Activated CD8-positive, alpha-beta memory T cell treated with anti-CD3 and anti-CD28 coated beads for 48 hours (primary cell): ENCODE data around the gene PHF2.

ENCODE experiments used
- DNase-seq, 3 experiments: peaks; one replicate each; pipeline ENCODE4 v3.0.0-alpha.2; 2020; ENCODE audit warnings: low read depth in 2 of 3, low spot score in 2 of 3

Gene PHF2

DNA sequence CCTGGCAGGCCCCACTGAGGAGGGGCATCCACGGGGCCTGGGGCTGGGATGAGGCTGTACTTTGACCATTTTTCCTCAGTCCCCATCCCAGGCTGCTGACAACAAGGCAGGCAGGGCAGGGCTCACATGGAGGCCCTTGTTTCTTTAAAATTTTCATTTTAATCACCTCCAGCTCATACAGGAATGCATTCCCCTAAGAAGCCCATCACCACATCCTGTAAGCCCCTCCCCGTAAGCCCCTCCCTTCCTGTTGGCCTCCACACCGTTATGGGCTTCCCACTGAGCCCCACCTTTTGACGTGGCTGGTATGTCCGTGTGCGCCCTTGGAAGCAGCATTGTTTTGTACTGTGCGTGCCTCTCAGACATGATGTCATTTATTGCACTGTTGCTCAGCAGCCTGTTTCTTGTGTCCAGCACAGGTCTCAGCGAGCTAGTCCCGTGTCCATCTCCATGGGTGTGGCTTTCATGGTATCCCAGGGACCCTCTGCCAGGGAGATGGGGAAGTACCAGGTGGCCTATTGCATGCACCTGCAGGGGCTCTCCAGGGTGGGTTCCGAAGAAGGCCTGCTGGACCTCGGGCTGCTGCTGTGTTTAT is 22.4 kb downstream of the PHF2 start:
- DNase-seq, result no peak

DNA sequence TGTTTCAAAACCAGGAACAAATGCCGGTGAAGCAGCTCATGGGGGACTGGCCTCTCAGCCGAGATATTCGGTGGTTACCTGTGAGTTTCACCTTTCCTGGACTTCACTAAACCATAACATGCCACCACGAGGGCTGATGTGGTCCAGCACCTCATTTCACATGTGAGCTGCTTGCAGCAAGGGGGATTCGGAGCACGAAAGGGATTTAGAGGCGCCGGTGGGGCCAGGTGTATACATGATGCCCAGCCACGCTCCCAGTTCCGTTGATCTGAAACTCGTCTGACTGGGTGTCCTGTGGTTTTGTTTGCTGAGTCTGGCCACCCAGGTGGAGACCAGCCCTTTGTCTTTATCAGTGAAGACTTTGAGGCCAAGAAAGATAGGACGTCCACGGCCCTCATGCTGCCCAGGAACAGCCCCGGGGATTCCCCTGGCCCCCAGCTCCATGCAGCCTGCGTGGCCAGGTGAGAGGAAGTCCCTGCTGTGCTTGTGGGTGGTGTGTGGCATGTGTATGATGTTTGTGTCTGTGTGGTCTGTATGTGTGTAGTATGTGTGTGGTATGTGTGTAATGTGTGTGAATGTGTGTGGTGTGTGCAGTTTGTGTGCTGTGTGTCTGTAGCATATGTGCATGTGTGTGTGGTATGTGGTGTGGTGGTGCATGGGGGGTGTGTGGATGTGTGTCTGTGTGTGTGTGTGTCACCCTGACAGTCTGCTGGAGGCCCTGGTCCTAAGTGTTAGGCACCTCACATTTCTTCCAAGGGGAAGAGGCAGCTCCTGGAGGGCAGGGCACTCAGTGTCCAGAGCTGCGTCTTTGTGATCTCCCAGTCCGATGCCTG is 23.4 kb downstream of the PHF2 start:
- no peak for DNase-seq

DNA sequence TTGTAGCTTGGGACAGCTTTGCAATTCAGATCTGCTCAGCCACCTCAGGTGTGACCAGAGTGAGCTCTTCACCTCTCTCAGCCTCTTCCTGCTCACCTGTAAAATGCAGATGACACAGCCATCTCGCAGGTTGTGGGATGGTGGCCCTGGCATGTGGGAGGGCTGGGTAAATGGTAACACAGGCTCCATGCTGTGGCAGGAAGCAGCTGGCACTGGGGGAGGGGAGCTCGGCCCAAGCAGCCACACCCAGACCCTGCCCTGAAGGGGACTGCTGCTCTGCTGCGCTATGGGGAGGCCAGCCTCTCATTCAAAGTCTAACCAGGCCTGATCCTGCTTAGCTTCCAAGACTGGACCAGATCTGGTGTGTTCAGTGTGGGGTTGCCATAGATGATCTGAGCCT is 24.1 kb downstream of the PHF2 start:
- DNase-seq, result no peak

DNA sequence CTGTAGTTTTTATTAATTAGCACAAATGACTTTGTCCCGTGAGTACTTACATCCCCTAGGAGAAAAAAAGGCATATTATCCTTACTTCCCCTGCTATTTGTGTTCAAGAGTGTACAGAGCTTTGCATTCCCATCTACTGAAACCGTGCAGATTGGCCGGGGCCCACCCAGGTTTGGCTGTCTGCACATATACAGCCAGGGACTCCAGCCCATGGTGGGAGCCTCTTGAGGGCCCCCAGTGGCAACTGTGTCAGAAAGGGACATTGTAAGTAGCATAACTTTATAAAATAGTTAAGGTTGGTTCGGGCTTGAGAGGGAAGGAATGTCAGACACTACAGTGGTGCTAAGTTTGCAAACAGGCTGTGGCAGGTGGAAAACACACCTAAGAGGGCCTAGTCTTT is 24.7 kb downstream of the PHF2 start:
- no peak for DNase-seq

DNA sequence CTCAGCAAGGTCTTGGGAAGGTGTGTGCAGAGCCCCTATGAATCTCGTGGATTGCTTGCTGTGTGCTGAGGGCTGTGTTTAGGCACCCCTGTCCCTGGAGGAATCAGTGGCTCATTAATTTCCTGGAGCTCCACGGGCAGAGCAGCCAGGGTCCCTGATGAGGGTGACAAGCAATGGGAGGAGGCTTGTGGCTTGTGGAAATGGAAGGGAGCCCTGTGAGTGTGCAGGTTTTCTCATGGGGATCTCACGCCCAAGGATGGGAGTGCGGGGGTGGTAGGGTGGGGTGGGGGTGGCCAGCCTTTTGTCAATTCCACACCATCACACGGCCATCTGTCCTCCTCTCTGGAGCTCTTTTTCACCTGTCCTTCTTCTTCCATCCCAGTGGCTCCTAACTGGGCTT is 25.3 kb downstream of the PHF2 start:
- DNase-seq, result no peak

DNA sequence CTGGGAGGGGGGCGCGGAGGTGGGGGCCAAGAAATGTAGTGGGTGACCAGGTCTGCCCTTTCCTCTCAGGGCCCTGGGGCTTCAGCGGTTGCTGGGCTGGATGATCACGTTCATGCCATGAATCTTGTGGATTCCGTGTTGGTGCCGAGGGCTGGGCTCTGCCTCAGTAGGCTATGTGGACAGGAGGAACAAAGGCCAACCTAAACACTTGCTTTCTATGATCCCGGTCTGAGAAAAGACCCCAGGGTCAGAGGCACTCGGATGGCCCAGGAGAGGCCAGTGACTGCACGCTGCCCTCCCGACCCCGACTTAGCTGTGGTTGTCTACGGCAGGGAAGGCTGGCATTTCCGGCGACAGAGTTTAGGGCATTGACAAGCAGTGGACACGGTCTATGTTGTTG is 26.6 kb downstream of the PHF2 start:
- DNase-seq, result no peak

DNA sequence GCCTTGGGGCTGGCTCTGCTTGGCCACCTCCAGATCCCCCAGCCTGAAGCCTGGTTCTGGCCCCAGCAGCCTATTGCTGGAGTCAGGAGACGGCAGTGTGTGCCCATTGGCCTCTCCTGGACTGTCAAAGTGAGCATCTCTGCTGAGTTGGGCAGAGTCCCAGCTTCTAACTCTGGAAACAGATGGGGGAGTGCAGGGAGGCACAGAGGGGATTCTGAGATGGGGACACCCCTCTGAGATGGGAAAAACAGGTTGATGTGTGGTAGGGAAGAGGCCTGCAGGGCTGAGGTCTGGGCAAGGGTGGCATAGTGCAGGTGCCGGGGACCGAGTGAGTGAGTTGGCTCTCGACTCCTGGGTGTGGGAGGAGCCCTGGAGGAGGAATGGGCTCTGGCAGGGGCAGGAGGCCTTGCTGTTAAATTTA is 27.5 kb downstream of the PHF2 start:
- no peak for DNase-seq

DNA sequence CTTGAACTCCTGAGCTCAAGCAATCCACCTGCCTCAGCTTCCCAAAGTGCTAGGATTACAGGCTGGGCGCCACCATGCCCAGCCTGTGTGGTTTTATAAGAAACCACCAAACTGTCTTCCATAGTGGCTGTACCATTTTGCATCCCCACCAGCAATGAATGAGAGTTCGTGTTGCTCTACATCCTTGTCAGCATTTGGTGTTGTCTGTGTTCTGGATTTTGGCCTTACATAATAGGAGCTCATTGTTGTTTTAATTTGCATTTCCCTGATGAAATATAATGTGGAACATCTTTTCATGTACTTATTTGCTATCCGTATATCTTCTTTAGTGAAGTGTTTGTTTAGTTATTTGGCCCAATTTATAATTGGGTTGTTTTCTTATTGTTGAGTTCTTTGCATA is 29.8 kb downstream of the PHF2 start:
- no peak for DNase-seq

DNA sequence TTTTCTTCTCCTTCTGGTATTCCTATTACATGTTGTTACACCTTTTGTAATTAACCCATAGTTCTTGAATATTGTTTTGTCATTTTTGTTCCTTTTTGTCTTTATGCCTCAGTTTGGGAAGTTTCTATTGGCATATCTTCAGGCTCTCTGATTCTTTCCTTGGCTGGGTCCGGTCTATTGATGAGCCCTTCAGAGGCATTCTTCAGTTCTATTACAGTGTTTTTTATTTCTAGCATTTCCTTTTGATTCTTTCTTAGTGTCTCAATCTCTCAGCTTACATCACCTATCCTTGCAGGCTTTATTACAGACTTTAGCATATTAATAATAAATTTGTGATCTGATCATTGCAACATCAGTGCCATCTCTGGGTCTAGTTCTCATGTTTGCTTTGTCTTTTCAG is 33.8 kb downstream of the PHF2 start:
- no peak for DNase-seq

DNA sequence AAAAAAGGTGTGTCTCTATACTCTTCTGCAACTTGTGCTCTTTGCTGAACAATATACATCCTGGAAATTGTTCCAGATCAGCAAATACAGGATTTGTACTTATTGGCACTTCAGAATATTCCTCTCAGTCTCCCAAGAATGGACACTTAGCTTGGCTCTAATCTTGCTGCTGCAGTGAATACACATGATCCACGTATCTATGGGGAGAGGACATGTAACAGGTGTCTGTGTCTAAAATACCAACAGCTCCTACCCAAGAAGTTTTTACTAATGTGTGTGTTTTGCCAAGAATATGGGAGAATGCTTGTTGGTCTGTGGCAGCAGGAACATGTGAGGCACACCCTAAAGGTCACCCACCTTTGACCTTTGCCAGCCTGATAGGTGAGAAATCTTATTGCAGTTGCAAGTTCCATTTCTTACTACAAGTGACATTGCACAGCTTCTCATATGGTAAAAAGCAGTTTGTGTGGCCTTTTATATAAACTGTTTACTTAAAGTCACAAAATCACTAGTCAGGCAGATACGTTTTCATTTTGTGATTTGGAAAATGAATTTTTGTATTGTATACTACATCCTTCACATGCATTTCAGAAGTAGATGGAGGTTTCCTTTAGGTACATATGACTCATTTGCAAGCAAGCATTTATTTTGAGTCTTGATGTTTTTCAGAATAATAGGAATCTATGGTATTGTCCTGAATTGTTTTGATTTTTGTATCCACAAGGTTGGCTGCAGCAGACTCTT is 35.8 kb downstream of the PHF2 start:
- no peak for DNase-seq

DNA sequence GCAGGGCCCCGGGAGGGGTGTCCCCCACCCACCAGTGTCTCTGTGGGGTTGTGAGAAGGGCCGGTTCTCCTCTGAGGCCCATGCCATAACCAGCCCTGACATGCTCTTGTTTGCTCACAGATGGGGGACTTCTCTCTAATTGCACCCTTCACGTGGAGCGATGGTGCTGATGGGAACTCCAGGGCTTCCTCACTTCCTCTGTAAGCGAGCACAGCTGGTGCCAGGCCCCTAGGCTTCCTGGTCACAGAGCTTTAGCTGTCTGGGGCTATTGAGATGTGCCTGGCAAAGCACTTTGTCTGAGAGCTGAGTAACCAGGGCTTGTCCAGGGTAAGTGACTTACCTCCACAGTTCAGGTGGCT is 36.4 kb downstream of the PHF2 start:
- no peak for DNase-seq

DNA sequence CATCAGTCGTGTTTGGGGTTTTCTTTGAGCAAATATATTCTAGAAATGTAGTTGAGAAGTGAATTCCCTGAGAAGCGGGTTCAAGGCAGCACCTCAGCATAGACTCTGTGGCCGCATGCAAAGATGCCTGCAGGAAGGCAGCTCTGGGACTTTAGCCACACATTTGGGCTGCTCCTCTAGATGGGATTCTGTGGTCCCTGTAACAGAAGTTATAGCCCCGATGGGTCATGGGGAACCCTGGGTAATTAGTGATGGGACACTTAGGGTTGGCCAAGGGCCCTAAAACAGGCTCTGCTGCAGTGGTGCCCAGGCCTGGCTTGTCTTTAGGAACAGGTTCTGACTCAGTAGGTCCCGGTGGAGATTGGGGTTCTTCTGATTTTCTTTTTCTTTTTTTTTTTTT is 36.8 kb downstream of the PHF2 start:
- DNase-seq, result no peak

DNA sequence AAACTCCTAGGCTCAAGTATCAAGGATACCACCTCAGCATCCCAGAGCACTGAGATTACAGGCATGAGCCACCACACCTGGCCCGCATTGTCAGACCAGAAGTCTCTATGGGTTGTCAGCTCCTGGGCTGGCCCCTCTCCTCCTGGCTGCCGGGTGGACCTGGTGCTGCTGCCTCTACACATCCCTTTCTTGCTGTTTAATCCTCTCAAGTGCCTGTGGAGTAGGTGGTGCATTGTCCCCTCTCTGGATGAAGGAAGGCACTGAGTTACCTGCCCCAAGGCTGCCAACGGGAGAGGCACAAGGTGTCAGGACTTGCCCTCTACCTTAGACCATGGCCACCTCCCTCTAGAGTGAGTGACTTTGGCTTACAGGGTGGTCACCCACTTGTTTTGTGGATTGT is 37.4 kb downstream of the PHF2 start:
- DNase-seq, result no peak

DNA sequence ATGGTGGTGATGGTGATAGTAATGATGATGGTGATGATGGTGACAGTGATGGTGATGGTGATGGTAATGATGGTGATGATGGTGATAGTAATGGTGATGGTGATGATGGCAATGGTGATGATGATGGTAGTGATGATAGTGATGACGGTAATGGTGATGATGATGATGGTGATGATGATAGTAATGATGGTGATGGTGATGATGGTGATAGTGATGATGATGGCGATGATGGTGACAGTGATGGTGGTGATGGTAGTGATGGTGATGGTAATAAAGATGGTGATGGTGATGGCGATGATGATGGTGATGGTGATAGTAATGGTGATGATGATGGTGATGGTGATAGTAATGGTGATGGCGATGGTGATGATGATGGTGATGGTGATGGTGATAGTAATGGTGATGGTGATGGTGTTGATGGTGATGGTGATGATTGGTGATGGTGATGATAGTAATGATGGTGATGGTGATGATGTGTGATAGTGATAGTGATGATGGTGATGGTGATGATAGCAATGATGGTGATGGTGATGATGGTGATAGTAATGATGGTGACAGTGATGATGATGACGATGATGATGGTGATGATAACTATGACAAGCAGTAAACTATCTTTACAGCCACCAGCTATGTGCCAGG is 38.6 kb downstream of the PHF2 start:
- no peak for DNase-seq

DNA sequence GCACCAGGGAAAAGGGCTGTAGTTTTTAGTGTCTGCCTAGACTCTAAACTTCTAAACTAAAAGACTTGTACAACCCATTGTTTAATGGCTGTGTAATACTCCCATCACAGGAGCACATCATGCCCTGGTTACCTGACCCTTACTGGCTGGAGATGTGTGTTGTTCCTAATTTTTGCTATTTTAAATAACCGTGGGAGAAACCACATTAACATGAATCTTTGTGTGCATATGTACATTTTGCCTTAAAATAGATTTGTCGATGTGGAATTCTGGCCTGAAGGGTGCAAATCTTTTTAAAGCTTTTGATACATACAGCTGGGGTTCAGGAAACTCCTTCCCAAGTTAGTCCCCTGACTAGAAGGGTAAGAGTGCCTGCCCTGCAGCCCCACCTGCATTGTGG is 39.7 kb downstream of the PHF2 start:
- DNase-seq, result no peak

DNA sequence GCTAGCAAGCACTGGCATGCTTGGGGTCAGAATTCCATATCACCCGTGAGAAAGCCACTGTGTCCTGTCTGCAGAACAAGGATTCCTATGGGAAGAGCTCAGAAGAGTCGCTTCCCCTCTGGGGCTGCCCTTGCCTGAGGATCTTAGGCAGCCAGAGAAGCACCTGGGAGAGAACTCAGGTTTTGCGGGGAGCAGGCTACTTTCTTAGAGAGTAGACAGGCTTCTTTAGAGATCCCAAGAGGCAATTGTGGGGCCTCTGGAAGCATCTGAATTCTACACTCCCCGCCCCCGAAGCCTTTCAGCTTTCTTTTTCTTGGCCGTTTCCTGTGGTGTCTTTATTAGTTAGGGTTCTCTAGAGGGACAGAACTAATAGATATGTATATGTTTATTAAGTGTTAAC is 40.9 kb downstream of the PHF2 start:
- DNase-seq, result no peak

DNA sequence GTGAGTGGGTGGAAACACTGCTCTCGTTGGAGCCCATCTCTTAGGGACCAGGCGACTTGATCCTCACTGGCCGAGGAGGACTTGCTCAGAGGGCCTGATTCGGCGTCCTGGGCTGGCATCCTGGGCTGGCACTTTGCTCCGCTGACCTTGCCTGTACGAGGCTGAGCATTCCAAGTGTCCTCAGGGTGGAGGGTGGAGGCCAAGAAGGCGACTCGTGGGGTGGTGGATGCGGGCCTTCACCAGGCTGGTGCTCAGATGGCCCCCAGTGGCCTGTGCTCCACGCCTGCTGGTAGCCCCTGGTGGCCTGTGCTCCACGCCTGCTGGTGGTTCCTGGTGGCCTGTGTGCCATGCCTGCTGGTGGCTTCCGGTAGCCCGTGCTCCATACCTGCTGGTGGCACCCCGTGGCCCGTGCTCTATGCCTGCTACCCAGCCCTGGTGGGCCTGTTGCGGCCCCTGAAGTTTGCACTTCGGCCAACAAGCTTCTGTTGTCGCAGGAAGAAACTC is 42.9 kb downstream of the PHF2 start:
- no peak for DNase-seq

DNA sequence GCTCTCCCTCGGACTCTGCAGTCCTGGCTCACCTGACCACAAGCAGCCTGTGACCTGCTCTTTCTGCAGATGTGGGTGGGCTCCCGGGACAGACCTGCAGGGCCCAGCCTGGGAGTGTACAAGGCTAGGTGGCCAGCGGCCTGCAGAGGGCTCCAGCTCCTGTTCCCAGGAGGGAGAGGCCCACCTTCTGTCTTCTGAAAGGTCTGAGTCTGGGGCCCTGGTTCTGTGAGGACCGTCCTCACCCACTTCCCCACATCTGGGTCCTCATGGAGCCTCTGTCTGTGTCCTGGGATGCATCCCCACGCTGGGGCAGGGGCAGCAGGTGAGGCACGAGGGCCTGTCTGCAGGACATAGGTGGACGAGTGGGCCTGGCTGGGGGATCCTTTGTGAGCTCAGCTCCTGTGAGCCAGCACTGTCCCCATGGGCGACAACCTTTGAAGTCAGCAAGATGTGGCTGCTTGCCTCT is 43.7 kb downstream of the PHF2 start:
- no peak for DNase-seq

DNA sequence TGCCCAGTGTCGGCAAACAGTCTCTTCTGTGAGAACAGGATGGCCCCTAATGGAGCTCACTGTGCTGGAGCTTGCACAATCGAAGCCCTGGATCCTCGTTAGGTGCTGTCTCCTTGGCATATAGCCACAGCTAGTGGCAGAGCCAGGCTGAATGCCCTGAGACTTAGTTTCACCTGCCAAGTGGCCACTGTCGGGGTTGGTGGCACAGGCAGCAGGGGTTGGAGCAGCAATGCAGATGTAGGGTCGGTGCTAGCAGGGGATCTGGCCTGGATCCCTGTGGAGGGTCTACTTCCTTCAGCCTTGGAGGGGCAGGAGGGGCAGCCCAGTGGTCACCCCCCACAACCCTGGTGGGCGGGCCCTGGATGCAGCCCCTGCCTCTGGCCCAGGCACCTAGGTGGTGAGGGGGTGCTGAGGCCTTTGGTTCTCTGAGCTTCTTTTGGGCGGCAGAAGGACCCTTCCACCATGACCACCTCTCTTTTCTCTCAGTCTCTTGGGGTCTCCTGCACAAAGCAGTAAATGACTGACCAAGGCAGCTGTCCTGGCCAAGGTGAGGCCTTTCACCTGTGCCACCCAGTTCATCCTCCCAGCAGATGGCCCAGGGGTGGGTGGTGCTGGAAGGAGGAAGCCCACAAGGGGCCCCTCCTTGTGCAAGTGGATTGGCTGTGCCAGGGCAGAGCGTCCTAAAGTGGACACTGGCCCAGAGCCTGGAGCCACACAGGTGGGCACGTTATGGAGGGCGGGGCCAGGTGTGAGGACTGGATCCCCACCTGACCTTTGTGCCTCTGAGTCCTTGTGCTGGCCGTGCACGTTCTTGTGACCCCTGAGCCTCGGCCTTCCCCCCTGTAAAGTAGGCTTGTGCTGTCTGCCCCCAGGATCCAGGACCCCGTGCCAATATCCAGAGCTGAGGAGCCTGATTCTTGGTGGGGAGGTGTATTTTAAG is 44.8 kb downstream of the PHF2 start:
- no peak for DNase-seq

DNA sequence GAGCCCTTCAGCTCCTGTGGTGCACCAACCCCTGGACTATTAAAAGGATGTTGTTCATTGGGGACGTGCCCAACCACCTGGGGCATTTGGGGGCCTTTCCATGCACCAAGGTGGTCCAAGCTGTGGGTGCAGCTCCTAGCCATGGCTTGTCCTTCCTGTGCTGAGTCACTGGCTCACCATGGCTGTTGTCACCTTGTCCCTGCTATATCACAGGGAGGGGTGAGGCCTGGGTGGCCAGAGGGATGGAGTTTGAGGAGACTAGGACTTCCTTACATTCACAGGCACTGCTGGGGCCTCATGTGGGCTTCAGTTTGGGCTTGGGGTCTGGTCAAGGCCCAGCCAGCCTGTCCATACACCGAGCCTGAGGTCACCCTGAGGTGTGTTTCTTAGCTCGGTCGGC is 45.5 kb downstream of the PHF2 start:
- DNase-seq, result no peak

DNA sequence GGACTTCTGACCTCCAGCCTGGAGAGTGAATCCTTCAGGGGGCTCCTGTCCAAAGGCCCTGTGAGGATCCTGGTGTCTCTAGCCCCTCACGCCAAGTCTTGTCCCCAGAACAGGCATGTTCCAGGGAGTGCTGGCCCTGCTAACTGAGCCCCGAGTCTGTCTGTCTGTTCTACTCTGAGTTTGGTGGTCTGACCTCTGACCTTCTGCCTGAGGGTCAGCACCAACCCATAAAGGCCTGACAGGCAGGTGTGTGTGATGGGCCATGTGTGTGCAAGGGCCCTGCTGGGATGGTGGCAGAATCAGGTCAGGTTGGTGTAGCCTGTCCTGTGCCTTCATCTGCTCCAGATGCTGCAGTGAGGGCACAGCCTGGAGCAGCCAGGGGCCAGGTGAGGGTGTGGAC is 46.3 kb downstream of the PHF2 start:
- no peak for DNase-seq
